HL-60 (cell line): ENCODE measurements around the gene IL4R.
A peak's percentile ranks its signal among the peaks of the same experiment; 100 is the strongest.

Experiments used
- DNase-seq, 2 experiments: peaks; one replicate each; pipeline ENCODE4 v3.0.0-alpha.2; 2010 to 2020; ENCODE audit warnings: low read depth in 1 of 2, low spot score in 1 of 2
- H3K27ac ChIP-seq: fragments of 250-450 bp; sonication (Bioruptor Pico); replicated peaks from 2 replicates; pipeline ENCODE4 v1.5.1; 2020; ENCODE audit warnings: mild to moderate bottlenecking, moderate library complexity
- H3K27me3 ChIP-seq: fragments of 250-450 bp; sonication (Bioruptor Pico); 2 replicates; pipeline ENCODE4 v1.5.1; 2021; ENCODE audit warnings: mild to moderate bottlenecking, moderate library complexity; ENCODE audit not compliant: insufficient read depth, poor library complexity, severe bottlenecking
- H3K4me3 ChIP-seq: replicated peaks from 2 replicates; pipeline ENCODE4 v1.5.1; 2011; ENCODE audit warnings: mild to moderate bottlenecking, control low read depth, low read length; ENCODE audit not compliant: insufficient read depth
- GABPA ChIP-seq: IDR thresholded peaks from 2 replicates; pipeline ENCODE4 v1.6.1; 2012; ENCODE audit warnings: low read depth
- POLR2AphosphoS5 ChIP-seq: IDR thresholded peaks from 2 replicates; pipeline ENCODE4 v1.6.1; 2012; ENCODE audit warnings: low read depth
- REST ChIP-seq: IDR thresholded peaks from 2 replicates; pipeline ENCODE4 v1.6.1; 2012; ENCODE audit warnings: low read depth; ENCODE audit not compliant: insufficient replicate concordance
- SPI1 ChIP-seq: IDR thresholded peaks from 2 replicates; pipeline ENCODE4 v1.6.1; 2012; ENCODE audit warnings: low read depth, mild to moderate bottlenecking, borderline replicate concordance
- TF ChIP-seq, protein P1 (sequence below): IDR thresholded peaks from one replicate; pipeline ENCODE4 v1.5.1; 2011; ENCODE audit warnings: low read length, control low read depth, inconsistent platforms; ENCODE audit not compliant: insufficient read depth

Gene IL4R

DNA sequence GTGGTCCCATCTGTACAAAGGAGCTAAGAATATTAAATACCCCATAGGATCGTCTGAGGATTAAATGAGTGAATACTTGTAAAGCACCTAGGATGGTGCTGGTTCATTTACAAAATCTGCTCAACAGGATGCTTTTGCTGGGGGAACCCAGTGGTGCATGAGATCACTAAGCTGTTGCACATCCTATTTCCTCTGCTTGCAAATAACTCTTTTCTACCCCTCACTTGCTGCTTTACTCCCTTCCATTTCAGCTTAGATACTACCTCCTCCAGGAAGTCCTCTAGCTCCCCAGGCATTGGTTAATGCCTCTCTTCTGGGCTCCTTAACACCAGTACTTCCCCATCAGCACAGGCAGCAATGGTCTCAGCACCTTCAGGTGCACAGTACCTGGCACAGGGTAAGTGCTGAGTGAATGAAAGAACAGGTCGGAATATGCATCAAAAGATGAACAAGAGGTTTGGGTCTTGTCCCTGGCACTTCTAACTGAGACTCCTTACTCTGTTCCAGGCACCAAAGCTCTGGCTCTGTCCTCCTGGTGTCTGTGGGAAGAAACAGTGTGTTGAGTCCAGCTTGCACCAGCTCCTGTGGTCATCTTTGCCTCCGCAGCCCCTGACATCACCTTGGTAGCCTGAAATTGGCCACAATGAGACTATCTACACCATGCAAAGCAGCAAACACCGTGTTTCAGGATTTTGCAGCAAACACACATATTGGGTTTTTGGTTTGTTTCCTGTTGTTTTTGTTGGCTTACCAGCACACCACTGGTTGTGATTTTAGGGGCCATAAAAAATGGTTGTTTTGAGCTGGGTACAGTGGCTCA lies 64.1 kb downstream of the IL4R start:
- Histone ChIP-seq H3K27me3 (no peaks in the 10 kb centered on the region), H3K4me3 (no peak overlapping the region), H3K27ac (no peak overlapping the region)
- DNase-seq, result peak in 1 of 2 experiments; percentile 42
- no peak for TF ChIP-seq SPI1
- no peak for TF ChIP-seq GABPA
- TF ChIP-seq, protein P1, sequence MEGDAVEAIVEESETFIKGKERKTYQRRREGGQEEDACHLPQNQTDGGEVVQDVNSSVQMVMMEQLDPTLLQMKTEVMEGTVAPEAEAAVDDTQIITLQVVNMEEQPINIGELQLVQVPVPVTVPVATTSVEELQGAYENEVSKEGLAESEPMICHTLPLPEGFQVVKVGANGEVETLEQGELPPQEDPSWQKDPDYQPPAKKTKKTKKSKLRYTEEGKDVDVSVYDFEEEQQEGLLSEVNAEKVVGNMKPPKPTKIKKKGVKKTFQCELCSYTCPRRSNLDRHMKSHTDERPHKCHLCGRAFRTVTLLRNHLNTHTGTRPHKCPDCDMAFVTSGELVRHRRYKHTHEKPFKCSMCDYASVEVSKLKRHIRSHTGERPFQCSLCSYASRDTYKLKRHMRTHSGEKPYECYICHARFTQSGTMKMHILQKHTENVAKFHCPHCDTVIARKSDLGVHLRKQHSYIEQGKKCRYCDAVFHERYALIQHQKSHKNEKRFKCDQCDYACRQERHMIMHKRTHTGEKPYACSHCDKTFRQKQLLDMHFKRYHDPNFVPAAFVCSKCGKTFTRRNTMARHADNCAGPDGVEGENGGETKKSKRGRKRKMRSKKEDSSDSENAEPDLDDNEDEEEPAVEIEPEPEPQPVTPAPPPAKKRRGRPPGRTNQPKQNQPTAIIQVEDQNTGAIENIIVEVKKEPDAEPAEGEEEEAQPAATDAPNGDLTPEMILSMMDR, result no peak
- TF ChIP-seq REST, result no peak
- no peak for TF ChIP-seq POLR2AphosphoS5

GRCh38 chr16:27378871-27379481 lies 65.2 kb downstream of the IL4R start:
- H3K27me3 ChIP-seq, result no peaks in the 10 kb centered on the region
- no peak overlapping the region for H3K4me3 ChIP-seq
- peak in 1 of 2 experiments; percentile 62 for DNase-seq
- 0 out of 2 replicates have a peak, but pooled peaks have one; percentile 24 for TF ChIP-seq POLR2AphosphoS5
- TF ChIP-seq, protein P1, result no peak
- H3K27ac ChIP-seq, result peak overlapping the region; percentile 15

GRCh38 chr16:27379919-27380318 lies 66.1 kb downstream of the IL4R start:
- Histone ChIP-seq H3K27me3 (no peaks in the 10 kb centered on the region), H3K27ac (no peak overlapping the region), H3K4me3 (no peak overlapping the region)
- TF ChIP-seq SPI1 (no peak), REST (no peak), GABPA (no peak), POLR2AphosphoS5 (no peak)
- TF ChIP-seq, protein P1, result no peak
- DNase-seq, result no peak
